Epithelial cell of esophagus (primary cell): ENCODE measurements around the gene NT5C1A.
A peak's percentile ranks its signal among the peaks of the same experiment; 100 is the strongest.

Experiments
- DNase-seq: peaks from one replicate; pipeline ENCODE4 v3.0.0; 2010; ENCODE audit warnings: low read depth
- H3K4me3 ChIP-seq: 2 replicates; pipeline ENCODE4 v1.5.1; 2011; ENCODE audit warnings: mild to moderate bottlenecking, low read length, control low read depth
- CTCF ChIP-seq: IDR thresholded peaks from 2 replicates; pipeline ENCODE4 v1.5.1; 2011; ENCODE audit warnings: low read depth, mild to moderate bottlenecking, low read length, control low read depth, inconsistent platforms; ENCODE audit not compliant: insufficient read depth; ENCODE audit errors: missing control alignments

Gene NT5C1A

GRCh38 chr1:39642796-39643195 is 29.1 kb downstream of the NT5C1A start:
- peak; percentile 32 for DNase-seq

GRCh38 chr1:39640861-39641260 is 31.0 kb downstream of the NT5C1A start:
- TF ChIP-seq CTCF, result no peak
- H3K4me3 ChIP-seq, result no peak overlapping the region
- no peak for DNase-seq

More at GRCh38 chr1:39642796-39643195, 29.1 kb downstream of the NT5C1A start:
- TF ChIP-seq CTCF, result no peak
- H3K4me3 ChIP-seq, result no peak overlapping the region

- DNase-seq, result peak; percentile 36
- TF ChIP-seq CTCF, result peak; percentile 19
- no peak within 1 kb of the TSS for H3K4me3 ChIP-seq
These were observed 32.4 kb downstream of the NT5C1A start, which contains the start of gene HEYL for GRCh38 chr1:39639305-39640130. Gene HEYL, minus strand, starts transcription at chr1:39639643. Its CDS starts 18 bp downstream, at chr1:39639625.

GRCh38 chr1:39638965-39639304 is 33.0 kb downstream of the NT5C1A start:
- TF ChIP-seq CTCF, result no peak
- DNase-seq, result no peak
- H3K4me3 ChIP-seq, result no peak overlapping the region

GRCh38 chr1:39637361-39637760 is 34.5 kb downstream of the NT5C1A start:
- H3K4me3 ChIP-seq, result no peak overlapping the region
- DNase-seq, result no peak
- TF ChIP-seq CTCF, result no peak

GRCh38 chr1:39635871-39636210 is 36.1 kb downstream of the NT5C1A start:
- DNase-seq, result no peak
- TF ChIP-seq CTCF, result no peak
- H3K4me3 ChIP-seq, result no peak overlapping the region

- TF ChIP-seq CTCF, result no peak
- no peak overlapping the region for H3K4me3 ChIP-seq
- no peak for DNase-seq
These were observed 36.6 kb downstream of the NT5C1A start for GRCh38 chr1:39635205-39635870.
